HG02588 (cell line): ENCODE measurements around the gene ACP5.
"Not testable (repeated sequence)": the region's sequence is repeated elsewhere in the genome, so short reads cannot be mapped to it uniquely, and the experiment has no call there.

Experiments
- ATAC-seq: cut with Tn5 transposase; IDR thresholded peaks from one replicate; pipeline ENCODE4 v1.9.1; 2021; ENCODE audit warnings: mild to moderate bottlenecking, moderate library complexity; ENCODE audit not compliant: unreplicated experiment

The ACP5 gene

DNA sequence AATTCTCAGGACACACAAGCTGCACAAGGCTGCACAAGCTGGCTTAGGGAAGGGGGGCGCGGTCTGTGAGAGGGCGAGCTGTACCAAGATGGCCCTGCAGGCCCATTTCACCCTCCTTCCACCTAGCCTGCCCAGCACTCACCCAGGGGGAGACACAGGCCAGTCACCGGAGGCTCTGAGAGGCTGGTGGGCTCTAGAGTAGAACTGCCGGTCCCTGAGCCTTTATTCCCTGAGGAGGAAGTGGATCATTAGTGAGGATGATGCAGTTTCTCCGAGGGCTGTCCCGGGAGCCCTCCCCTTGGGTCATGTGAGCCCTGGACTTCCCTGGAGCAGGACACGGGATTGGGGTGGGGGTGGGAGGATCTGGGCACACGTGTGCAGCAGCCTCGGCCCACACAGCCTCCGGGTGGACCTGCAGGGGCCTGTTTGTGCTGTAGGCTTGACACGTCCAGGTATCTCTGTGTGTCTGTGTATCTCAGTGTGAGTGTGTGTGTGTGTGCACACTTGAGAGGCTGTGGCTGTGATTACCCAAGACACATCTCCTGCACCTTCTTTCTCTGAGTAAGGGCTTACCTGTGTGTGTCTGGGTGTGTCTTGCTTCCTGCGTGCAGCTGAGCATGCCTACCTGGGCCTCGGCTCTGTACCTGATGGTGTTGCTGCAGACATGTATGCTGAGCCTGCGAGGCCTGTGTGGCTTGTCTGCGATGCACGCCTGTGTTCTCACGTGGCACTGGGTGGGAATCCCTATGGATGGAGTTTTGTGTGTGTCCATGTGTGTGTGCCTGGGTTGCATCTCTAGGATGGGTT, at the start of gene ACP5:
TSS of gene ACP5 (minus strand) at position 195 of the 807 bp plus-strand sequence. CDS start 328 bp downstream, outside the sequence.
- no peak for ATAC-seq

GRCh38 chr19:11626252-11626651, 48.8 kb upstream of the ACP5 start:
- ATAC-seq = no peak

- no peak for ATAC-seq
Observed at GRCh38 chr19:11624069-11624463, 46.6 kb upstream of the ACP5 start.

DNA sequence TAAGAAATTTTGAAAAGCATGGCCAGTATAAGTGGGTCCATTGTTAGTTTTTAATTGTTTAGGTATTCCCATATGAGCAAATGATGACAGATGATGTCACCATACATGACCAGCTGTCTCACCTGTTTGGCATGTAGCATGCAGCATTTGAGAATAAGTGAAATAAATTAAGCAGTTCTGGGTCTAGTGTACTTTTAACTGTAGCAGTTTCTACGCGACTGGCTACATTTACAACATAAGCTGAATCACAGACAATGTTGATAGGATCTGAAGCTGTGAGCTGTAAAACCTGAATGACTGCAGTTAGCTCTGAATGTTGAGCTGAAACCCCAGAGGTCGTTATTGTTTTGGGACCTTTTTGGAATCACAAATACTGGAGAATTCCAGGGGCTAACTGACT, 45.0 kb upstream of the ACP5 start:
- ATAC-seq = not testable (repeated sequence)

GRCh38 chr19:11620553-11620952, 43.1 kb upstream of the ACP5 start:
- no peak for ATAC-seq

DNA sequence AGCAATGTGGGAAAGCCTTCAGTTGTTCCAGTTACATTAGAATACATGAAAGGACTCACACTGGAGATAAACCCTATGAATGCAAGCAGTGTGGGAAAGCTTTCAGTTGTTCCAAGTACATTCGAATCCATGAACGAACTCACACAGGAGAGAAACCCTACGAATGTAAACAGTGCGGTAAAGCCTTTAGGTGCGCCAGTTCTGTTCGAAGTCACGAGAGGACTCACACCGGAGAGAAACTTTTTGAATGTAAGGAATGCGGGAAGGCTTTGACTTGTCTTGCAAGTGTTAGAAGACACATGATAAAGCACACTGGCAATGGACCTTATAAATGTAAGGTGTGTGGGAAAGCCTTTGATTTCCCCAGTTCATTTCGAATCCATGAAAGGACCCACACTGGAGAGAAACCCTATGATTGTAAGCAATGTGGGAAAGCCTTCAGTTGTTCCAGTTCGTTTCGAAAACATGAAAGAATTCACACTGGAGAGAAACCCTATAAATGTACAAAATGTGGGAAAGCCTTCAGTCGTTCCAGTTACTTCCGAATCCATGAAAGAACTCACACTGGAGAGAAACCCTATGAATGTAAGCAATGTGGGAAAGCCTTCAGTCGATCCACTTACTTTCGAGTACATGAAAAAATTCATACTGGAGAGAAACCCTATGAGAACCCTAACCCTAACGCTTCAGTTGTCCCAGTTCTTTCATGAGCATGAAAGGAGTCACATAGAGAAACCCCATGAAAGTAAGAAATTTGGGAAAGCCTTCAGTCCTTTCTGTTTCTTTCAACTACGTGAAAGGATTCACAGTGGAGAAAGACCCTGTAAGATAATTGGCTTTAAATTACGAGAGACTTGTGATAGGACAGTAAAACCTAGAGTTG, 40.0 kb upstream of the ACP5 start:
- ATAC-seq = no peak

- no peak for ATAC-seq
Observed at GRCh38 chr19:11612816-11613511, 35.5 kb upstream of the ACP5 start.

GRCh38 chr19:11611730-11612129, 34.3 kb upstream of the ACP5 start:
- no peak for ATAC-seq

GRCh38 chr19:11606484-11606883, 29.0 kb upstream of the ACP5 start:
- no peak for ATAC-seq

DNA sequence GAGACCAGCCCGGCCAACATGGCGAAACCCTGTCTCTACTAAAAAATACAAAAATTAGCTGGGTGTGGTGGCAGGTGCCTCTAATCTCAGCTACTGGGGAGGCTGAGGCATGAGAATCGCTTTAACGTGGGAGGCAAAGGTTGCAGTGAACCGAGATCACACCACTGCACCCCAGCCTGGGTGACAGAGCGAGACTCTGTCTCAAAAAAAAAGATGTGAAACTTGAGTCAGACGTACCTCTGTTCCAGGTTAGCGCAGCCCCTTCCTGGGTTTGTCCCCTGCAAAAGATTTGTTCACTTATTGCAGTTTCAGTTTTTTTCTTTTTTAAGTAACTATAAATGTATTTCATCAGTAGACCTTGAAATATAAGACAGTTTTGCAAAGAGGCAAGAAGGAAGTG, 22.3 kb upstream of the ACP5 start:
- not testable (repeated sequence) for ATAC-seq

DNA sequence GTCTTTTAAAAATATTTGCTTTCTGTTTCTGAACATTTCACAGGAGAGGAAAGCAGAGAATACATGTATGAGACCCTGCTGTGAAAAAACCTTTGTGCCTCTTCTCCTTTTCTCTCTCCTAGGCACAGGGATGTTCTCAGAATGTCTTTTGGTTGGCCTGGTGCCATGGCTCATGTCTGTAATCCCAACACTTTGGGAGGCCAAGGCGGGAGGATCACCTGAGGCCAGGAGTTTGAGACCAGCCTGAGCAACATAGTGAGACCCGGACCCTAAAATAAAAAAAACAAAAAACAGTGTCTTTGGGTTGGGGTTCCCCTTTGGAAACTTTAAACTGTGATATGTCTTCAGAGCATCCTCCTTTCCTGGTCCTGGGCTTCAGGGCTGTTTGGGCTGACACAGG, 21.3 kb upstream of the ACP5 start:
- no peak for ATAC-seq

DNA sequence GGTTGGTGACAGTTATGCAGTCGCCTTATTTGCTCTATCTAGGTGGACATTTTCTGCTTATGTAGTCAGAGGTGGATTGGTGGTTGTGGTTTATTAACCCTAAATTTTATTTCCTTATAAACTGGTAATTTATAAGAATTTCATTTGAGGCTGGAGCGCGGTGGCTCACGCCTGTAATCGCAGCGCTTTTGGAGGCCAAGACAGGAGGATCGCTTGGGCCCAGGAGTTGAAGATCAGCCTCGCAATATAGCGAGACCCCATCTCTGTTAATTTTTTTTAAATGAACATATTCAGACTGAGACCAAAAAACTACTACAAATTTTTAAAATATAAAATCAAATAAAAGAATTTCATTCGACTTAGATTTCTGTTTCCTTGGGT, 20.6 kb upstream of the ACP5 start:
- no peak for ATAC-seq

- peak; percentile 94 for ATAC-seq
Observed at GRCh38 chr19:11597202-11598102, 20.0 kb upstream of the ACP5 start, which contains the start of gene ZNF627. Gene ZNF627 (plus strand): TSS chr19:11597483. CDS start chr19:11597628, 145 bp downstream.

DNA sequence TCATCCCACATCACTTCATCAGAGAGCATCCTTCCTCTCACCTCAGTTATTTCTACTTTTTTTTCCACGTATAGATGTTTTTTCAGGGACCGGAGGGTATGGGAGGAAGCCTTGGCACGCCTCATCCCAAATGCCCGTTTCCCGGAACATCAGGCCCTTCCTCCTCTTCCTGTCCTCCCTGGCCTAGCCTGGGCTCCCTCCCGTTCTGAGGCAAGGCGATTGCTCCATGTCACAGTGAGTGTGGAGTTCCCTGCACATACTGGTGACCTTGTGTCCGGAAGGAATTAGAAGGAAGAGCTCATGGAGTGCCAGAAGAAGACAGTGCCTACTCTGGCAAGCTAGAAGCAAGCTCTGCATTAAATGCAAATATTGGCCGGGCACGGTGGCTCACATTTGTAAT, 18.7 kb upstream of the ACP5 start:
- ATAC-seq = no peak

DNA sequence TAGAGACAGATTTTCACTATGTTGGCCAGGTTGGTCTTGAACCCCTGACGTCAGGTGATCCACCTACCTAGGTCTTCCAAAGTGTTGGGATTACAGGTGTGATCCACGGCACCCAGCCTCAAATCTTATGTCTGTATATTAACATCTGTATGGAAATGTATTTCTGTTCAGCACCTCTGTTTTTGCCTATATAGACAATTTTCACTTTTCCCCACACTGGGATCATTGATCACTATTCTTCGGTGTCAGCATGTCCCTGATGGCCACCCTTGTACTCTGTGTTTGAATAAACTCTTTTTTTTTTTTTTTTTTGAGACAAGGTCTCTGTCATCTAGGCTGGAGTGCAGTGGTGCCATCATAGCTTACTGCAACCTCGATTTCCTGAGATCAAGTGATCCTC, 16.6 kb upstream of the ACP5 start:
- no peak for ATAC-seq

DNA sequence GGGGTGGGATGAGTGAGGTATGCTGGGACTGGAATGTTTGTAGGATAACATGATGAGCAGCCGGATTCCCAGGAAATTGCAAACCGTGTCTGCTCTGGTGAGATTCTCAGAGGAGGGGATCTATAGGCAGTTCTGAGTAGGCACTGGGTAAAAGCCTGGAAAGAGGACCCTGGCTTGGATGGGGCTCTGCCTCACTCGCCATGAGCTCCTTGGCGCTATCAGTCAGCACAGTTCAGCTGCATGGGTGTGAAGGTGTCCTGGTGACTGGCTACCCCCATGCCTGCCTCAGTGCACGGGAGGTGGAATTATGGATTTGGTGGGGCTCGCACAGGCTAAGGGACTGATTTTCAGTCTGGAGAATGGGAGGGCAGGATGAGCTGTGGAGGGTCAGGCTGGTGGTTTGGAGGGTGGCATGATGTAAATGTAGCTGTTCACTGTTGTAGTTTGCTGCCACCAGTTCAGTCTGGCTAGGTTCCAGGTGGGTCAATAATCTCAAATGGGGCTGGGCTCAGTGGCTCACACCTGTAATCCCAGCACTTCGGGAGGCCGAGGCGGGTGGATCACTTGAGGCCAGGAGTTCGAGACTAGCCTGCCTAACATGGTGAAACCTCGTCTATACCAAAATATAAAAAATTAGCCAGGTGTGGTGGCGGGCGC, 10.7 kb upstream of the ACP5 start:
- ATAC-seq = no peak

- no peak for ATAC-seq
Observed at GRCh38 chr19:11587302-11587974, 10.0 kb upstream of the ACP5 start.

DNA sequence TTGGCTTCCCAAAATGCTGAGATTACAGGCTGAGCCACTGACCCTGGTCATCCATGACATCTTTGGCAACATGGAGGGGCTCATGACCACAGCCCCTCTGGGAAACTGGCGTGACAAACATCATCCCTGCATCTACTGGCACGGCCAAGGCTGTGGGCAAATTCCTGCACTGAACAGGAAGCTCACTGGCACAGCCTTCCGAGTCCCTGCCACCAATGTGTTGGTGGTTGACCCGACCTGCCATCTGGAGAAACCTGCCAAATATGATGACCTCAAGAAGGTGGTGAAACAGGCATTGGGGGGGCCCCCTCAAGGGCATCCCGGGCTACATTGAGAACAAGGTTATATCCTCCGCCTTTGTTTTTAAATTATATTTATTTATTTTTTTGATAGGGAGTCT, 8.9 kb upstream of the ACP5 start:
- no peak for ATAC-seq

DNA sequence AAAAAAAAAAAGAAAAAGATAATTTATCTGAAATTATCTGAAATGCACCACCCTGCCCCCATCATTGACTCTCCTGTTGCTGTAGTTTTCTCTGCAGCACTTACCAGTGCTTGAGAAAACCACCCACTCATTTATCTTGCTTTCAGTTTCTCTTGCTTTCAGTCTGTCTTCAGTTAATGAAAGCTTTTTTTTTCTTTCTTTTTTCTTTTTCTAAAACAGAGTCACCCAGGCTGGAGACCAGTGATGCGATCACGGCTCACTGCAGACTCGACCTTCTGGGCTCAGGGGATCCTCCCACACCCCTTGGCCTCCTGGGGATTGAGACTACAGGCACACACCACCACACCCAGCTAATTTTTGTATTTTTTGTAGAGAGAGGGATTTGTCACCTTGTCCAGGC, 4.3 kb upstream of the ACP5 start:
- ATAC-seq = peak; percentile 56
